ACC112 (cell line): ENCODE results near the gene NTM.
"Not testable (repeated sequence)": the region's sequence is repeated elsewhere in the genome, so short reads cannot be mapped to it uniquely, and the experiment has no call there.

Source experiments
- H2AFZ ChIP-seq: fragments of 200-600 bp; sonication (generic); one replicate; pipeline ENCODE4 v1.6.0; 2017; ENCODE audit warnings: antibody characterized with exemption, low read length; ENCODE audit not compliant: unreplicated experiment
- H3K27ac ChIP-seq: fragments of 200-600 bp; sonication (generic); 2 replicates; pipeline ENCODE4 v1.5.1; 2014; ENCODE audit warnings: low read depth, mild to moderate bottlenecking, antibody characterized with exemption, low read length, moderate library complexity
- H3K27me3 ChIP-seq: fragments of 200-600 bp; sonication (generic); 2 replicates; pipeline ENCODE4 v1.6.1; 2014; ENCODE audit warnings: mild to moderate bottlenecking, antibody characterized with exemption, low read length, moderate library complexity, mixed read lengths; ENCODE audit not compliant: insufficient read depth
- H3K36me3 ChIP-seq: fragments of 200-600 bp; sonication (generic); 2 replicates; pipeline ENCODE4 v1.6.1; 2016; ENCODE audit warnings: mild to moderate bottlenecking, antibody characterized with exemption, low read length, moderate library complexity, mixed read lengths; ENCODE audit not compliant: insufficient read depth
- H3K4me1 ChIP-seq: fragments of 200-600 bp; sonication (generic); one replicate; pipeline ENCODE4 v1.6.1; 2016; ENCODE audit warnings: low read length, mixed read lengths; ENCODE audit not compliant: insufficient read depth, unreplicated experiment, control insufficient read depth
- H3K4me3 ChIP-seq: fragments of 200-600 bp; sonication (generic); 2 replicates; pipeline ENCODE4 v1.5.1; 2014; ENCODE audit warnings: mild to moderate bottlenecking, low read depth, low read length
- H3K79me2 ChIP-seq: fragments of 200-600 bp; sonication (generic); one replicate; pipeline ENCODE4 v1.6.0; 2016; ENCODE audit warnings: low read length; ENCODE audit not compliant: control insufficient read depth, unreplicated experiment, insufficient read depth

NTM gene

DNA sequence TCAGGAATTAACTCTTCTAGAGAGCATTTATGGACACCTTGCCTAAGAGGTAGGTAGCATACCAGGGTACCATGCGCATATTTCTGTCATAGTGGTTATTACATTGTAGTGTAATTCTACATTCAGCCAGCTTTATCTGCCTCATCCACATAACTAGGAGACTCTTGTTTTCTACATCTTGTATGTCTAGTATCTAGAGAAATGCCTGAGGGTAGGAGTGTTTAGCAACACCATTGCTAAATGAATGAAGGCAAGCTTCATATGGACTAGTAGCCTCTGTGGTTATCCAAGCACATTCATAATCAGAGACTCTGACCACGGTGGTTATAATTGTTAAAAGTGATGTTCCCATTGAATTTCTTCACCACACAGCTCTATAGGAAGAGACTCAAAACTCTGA, 107.9 kb downstream of the NTM start:
- H3K27me3 ChIP-seq = no peaks in the 10 kb centered on the region
- no peak overlapping the region for H3K27ac ChIP-seq
- no peaks in the 10 kb centered on the region for H3K79me2 ChIP-seq
- H3K36me3 ChIP-seq = no peaks in the 10 kb centered on the region
- no peak overlapping the region for H3K4me3 ChIP-seq
- no peak overlapping the region for H2AFZ ChIP-seq
- H3K4me1 ChIP-seq = no peaks in the 10 kb centered on the region

DNA sequence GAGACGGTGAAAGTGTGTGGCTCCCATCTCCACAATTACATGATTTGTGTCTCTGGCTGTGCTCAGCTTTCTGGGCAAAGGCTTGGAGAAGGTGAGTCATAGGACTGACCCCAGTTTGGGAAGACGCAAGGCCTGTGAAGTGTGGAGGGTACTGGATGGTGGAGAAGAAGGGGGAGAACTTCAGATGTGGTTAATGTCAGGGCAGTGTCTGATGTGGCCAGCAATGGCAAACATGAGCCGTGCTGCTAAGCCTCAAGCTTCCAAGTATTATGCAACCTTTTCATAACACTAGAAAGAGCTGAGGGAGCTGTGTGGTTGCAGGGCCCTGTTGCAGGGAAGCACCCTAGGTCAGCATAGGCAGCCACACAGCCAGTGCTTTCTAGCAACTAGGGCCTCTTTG, 110.9 kb downstream of the NTM start:
- Histone ChIP-seq H3K4me1 (no peaks in the 10 kb centered on the region), H2AFZ (no peak overlapping the region), H3K27ac (no peak overlapping the region), H3K4me3 (no peak overlapping the region), H3K36me3 (no peaks in the 10 kb centered on the region), H3K79me2 (no peaks in the 10 kb centered on the region), H3K27me3 (no peaks in the 10 kb centered on the region)

DNA sequence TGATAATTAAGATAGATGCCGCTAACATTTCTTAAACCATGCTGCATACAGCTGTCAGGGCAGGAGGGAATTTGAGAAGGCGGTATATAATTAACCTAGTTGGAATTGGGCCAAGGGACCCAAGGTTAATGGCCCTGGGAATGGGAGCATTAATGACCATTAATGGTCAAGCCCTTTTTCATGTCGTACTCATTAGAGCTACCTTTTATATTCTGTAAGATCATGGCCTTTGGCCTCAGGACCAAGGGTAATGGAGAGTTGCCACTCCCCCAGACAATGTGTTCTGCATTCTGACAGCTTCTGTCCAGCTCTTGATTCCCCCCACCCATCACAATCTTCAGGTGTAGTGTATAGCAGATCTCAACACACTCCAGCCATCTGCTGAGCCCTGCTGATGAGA, 111.6 kb downstream of the NTM start:
- no peaks in the 10 kb centered on the region for H3K4me1 ChIP-seq
- H3K27ac ChIP-seq = no peak overlapping the region
- H2AFZ ChIP-seq = no peak overlapping the region
- no peaks in the 10 kb centered on the region for H3K79me2 ChIP-seq
- H3K36me3 ChIP-seq = no peaks in the 10 kb centered on the region
- H3K4me3 ChIP-seq = no peak overlapping the region
- no peaks in the 10 kb centered on the region for H3K27me3 ChIP-seq

DNA sequence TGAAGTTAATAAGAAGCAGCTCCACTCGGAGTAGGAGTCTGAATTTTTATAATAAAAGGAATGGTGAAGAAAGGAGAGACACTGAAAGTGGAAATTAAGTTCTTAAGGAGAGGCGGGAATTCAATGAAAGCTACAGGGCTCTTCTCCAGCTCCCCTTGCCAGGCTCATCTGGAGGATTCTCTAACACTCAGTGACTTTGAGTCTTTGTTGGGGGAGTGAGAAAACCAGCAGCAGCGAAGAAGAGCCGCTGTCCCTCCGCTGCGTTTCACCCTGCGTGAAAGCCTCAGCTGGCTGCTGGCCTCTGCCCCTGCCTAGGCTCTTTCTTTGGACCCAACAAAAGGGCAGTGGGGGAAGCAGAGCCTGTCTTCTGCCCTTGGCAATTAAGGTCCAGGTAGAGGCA, 113.0 kb downstream of the NTM start:
- Histone ChIP-seq H2AFZ (no peak overlapping the region), H3K36me3 (no peaks in the 10 kb centered on the region)

DNA sequence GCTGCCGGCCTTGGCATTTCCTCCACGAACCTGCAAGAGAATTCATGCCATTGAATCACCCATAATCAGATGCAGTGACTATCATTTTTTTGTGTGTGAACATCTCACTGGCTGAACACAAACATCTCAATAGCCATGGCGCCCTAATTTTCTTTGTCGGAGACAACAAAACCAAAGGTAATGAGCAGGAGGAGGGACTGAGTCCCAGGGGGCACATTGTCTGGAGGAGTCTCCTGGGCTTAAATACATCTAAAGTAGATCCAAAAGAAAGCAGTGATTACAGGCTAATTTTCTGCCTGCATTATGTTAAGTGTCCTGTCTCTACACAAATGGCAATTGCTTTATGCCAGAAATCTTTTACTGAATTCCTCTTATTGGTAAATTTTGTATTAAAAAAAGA, 113.5 kb downstream of the NTM start:
- Histone ChIP-seq H3K27ac (no peak overlapping the region), H3K36me3 (no peaks in the 10 kb centered on the region), H2AFZ (no peak overlapping the region), H3K27me3 (no peaks in the 10 kb centered on the region), H3K4me3 (no peak overlapping the region), H3K4me1 (no peaks in the 10 kb centered on the region), H3K79me2 (no peaks in the 10 kb centered on the region)

More for the DNA sequence above, 113.0 kb downstream of the NTM start:
- H3K4me3 ChIP-seq = no peak overlapping the region
- no peaks in the 10 kb centered on the region for H3K79me2 ChIP-seq
- no peak overlapping the region for H3K27ac ChIP-seq
- no peaks in the 10 kb centered on the region for H3K4me1 ChIP-seq
- no peaks in the 10 kb centered on the region for H3K27me3 ChIP-seq

DNA sequence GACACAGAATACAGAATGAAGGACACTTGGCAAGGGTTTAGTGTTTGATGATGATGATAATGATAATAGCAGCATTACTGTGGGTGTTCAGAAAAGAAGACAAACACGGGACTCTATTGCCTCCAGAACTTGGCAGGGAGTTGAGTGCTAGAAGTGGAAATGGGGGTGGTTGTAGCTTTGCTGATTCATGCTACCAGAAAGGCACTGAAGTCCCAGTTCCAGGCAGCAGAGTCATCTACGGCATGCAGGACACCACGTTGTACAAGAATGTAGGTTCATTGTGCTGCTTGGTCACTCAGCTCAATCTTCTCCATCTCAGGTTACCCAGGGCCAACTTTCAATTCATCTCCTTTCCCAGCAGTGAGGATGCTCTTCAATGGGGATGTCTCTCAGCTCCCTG, 115.7 kb downstream of the NTM start:
- Histone ChIP-seq H3K4me1 (no peaks in the 10 kb centered on the region), H2AFZ (no peak overlapping the region), H3K36me3 (no peaks in the 10 kb centered on the region), H3K27ac (no peak overlapping the region), H3K4me3 (no peak overlapping the region), H3K79me2 (no peaks in the 10 kb centered on the region), H3K27me3 (no peaks in the 10 kb centered on the region)

DNA sequence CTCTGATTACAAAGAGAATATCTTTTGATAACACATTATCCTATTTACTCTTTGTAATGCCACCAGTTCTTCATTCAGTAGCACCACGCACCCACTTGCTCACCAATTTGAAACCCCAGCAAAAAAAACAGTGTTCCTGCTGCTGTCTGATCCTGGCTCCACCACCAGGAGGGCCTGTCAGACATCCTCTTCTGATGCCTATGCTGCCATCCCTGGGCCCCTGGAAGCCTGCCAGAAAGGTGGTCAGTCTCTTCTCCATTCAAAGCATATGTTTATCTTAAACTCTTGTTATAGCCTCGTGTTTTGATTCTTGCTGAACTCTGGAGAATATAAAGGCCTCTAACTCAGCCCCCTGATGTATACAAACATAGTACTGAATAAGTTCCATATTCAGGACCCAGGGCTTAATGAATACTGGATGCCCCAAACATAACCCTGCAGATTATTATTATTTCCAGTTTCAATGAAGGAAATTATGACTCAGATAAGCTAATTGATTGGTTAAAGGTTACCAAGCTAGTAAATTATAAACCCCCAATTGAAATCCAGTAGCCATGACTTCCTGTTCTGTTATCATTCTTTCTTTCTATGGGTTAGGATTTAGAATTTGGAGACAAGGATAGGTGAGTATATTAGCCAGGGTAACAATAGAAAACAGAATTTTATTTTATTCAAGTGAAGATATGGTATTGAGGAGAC, 116.7 kb downstream of the NTM start:
- no peaks in the 10 kb centered on the region for H3K4me1 ChIP-seq
- H3K36me3 ChIP-seq = no peaks in the 10 kb centered on the region
- H3K4me3 ChIP-seq = no peak overlapping the region
- no peak overlapping the region for H3K27ac ChIP-seq
- H3K79me2 ChIP-seq = no peaks in the 10 kb centered on the region
- H2AFZ ChIP-seq = no peak overlapping the region
- H3K27me3 ChIP-seq = no peaks in the 10 kb centered on the region

DNA sequence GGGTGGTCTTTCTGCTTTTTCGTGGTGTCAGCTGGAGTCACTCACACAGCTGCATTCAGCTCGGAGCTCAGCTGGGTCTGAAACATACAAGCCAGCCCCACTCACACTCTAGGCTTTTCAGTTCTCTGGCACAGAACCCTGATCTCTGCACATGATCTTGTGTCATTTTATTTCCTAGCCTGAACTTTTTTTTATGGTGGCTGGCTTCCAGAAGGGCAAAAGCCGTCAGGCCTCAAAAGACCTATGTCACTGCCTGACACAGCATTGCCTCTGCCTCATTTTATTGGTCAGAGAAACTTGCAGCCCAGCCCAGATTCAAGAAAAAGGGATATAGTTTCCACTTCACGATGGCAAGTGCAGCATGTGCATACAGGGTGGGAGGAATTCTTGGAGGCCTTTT, 117.8 kb downstream of the NTM start:
- Histone ChIP-seq H3K79me2 (no peaks in the 10 kb centered on the region), H2AFZ (no peak overlapping the region)

DNA sequence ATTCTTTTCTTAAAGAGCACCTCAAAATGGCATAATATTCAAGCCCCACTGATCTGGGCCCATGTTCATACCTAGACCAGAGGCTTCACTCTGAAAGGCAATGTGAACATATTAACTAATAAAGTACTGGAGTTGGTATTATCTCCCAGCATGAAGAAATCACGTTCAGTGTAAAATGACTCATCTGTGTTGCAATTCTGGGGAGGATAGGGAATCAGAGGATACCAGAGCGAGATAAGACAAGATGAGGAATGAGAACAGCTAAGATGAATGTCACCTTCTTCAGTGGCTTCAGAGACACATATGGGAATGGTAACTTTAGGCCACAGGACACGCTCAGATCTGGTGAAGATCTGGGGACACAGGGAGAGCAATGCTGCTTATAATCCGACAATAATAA, 121.1 kb downstream of the NTM start:
- H3K27me3 ChIP-seq = no peaks in the 10 kb centered on the region
- H3K27ac ChIP-seq = no peak overlapping the region
- H3K79me2 ChIP-seq = no peaks in the 10 kb centered on the region
- H3K36me3 ChIP-seq = no peaks in the 10 kb centered on the region
- no peaks in the 10 kb centered on the region for H3K4me1 ChIP-seq
- H3K4me3 ChIP-seq = no peak overlapping the region
- H2AFZ ChIP-seq = no peak overlapping the region

More for the DNA sequence above, 117.8 kb downstream of the NTM start:
- H3K4me3 ChIP-seq = no peak overlapping the region
- no peaks in the 10 kb centered on the region for H3K4me1 ChIP-seq
- no peak overlapping the region for H3K27ac ChIP-seq
- no peaks in the 10 kb centered on the region for H3K27me3 ChIP-seq
- no peaks in the 10 kb centered on the region for H3K36me3 ChIP-seq

DNA sequence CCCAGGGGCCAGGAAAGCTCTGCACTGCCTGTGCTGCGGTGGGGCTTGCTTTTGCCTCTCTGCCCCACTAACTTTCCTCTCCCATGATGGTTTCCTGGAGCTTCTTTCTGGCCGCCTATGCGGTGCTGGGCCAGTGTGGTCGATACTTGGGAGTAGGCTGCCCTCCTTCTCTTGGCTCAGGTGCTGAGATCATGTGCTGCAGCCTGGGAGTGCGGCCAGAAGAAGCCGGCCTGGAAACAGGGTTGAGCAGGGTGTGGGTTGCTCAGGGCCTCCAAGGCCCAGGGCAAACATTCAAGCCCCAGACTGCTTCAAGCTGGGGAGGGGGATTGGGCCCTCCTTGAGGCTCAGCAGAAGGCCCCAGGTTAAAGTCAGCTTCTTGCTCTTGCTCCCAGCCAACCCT, 125.0 kb downstream of the NTM start:
- Histone ChIP-seq H3K27ac (no peak overlapping the region), H3K36me3 (no peaks in the 10 kb centered on the region), H2AFZ (no peak overlapping the region), H3K4me1 (no peaks in the 10 kb centered on the region), H3K27me3 (no peaks in the 10 kb centered on the region), H3K4me3 (no peak overlapping the region), H3K79me2 (no peaks in the 10 kb centered on the region)

DNA sequence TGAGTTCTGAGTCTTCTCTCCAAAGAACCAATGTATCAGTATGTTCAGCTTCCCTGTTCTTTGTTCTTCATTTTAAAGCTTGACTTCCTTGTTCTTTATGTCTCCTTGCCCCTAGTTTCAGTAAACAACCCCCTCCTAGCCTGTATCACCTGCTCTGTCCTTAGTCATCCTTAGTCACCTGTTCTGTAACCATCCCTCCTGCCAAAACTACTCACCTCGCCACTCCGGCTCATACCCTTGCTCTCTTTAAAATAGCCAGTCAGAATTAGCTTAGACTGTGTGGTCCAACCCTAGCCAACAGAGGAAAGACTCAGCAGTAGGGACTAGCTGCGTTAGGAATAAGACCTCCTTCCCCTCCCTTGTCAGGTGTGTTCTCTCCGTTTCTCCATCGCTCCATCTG, 127.3 kb downstream of the NTM start:
- not testable (repeated sequence) for H3K27me3 ChIP-seq, H3K36me3 ChIP-seq, H2AFZ ChIP-seq, H3K79me2 ChIP-seq, H3K27ac ChIP-seq, H3K4me1 ChIP-seq, H3K4me3 ChIP-seq
